ENCODE measurements around the gene PAPPA. TPM values are rescaled to one million over a fixed set of nuclear protein-coding genes. Genes with fewer than 3 reads are reported as not detected.

The PAPPA gene
- total and polyA plus RNA-seq, 9 of the 15 experiments (the other 6 are each of a cell fraction or from before 2014, with no cell fraction given): 0.06 to 0.18 (median 0.11) TPM

DNA sequence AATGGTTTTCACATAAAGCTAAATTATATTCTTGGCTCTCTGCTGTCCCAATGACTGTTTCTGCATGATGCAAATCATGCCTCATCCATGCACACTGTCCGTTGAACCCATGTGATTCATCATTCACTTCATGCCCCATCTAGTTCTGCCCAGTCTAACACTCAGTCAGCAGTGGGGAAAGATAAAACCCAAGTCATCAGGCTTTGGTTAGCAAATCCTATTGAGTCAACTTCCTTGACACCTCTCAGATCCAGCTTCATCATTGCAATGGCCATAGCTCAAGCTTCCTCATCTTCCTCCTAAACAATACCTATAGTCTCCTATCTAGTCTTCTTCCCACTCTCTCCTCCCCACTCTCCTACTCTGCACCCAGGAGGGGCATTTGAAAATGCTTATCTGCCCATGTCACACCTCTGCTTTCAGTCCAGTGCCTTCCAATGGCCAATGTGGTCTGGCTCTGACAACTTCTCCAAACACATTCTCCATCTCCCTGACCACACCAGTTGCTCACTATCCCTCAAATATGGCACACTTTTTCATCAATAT lies 267.5 kb downstream of the PAPPA start (continued):
- TF ChIP-seq, protein P1, sequence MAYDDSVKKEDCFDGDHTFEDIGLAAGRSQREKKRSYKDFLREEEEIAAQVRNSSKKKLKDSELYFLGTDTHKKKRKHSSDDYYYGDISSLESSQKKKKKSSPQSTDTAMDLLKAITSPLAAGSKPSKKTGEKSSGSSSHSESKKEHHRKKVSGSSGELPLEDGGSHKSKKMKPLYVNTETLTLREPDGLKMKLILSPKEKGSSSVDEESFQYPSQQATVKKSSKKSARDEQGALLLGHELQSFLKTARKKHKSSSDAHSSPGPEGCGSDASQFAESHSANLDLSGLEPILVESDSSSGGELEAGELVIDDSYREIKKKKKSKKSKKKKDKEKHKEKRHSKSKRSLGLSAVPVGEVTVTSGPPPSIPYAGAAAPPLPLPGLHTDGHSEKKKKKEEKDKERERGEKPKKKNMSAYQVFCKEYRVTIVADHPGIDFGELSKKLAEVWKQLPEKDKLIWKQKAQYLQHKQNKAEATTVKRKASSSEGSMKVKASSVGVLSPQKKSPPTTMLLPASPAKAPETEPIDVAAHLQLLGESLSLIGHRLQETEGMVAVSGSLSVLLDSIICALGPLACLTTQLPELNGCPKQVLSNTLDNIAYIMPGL (CRISPR knock-in tag; IDR thresholded peaks at IDR 0.05): no peak
- TF ChIP-seq, protein P2, sequence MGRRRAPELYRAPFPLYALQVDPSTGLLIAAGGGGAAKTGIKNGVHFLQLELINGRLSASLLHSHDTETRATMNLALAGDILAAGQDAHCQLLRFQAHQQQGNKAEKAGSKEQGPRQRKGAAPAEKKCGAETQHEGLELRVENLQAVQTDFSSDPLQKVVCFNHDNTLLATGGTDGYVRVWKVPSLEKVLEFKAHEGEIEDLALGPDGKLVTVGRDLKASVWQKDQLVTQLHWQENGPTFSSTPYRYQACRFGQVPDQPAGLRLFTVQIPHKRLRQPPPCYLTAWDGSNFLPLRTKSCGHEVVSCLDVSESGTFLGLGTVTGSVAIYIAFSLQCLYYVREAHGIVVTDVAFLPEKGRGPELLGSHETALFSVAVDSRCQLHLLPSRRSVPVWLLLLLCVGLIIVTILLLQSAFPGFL (CRISPR knock-in tag; IDR thresholded peaks at IDR 0.05): no peak
- TF ChIP-seq, protein P3, sequence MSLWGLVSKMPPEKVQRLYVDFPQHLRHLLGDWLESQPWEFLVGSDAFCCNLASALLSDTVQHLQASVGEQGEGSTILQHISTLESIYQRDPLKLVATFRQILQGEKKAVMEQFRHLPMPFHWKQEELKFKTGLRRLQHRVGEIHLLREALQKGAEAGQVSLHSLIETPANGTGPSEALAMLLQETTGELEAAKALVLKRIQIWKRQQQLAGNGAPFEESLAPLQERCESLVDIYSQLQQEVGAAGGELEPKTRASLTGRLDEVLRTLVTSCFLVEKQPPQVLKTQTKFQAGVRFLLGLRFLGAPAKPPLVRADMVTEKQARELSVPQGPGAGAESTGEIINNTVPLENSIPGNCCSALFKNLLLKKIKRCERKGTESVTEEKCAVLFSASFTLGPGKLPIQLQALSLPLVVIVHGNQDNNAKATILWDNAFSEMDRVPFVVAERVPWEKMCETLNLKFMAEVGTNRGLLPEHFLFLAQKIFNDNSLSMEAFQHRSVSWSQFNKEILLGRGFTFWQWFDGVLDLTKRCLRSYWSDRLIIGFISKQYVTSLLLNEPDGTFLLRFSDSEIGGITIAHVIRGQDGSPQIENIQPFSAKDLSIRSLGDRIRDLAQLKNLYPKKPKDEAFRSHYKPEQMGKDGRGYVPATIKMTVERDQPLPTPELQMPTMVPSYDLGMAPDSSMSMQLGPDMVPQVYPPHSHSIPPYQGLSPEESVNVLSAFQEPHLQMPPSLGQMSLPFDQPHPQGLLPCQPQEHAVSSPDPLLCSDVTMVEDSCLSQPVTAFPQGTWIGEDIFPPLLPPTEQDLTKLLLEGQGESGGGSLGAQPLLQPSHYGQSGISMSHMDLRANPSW (CRISPR knock-in tag; IDR thresholded peaks at IDR 0.05): no peak
- TF ChIP-seq ZNF77 (CRISPR knock-in tag; IDR thresholded peaks at IDR 0.05) (no peak), CHD2 (IDR thresholded peaks at IDR 0.05; ENCODE audit: low read depth, low read length) (no peak), ASH1L (IDR thresholded peaks at IDR 0.05; ENCODE audit: borderline replicate concordance, low read depth, partially characterized antibody) (no peak), GTF2A2 (tag; IDR thresholded peaks at IDR 0.05) (no peak), TSC22D4 (tag; IDR thresholded peaks at IDR 0.05) (no peak), KDM1A (IDR thresholded peaks at IDR 0.05) (0 out of 4 replicates have a peak, but pooled peaks of 1 of the 2 experiments have one; percentile 14), FOSL1 (tag; conservative IDR thresholded peaks at IDR 0.05) (peak; percentile 81), HNRNPH1 (optimal IDR thresholded peaks at IDR 0.05; ENCODE audit: low read depth, low read length) (no peak), PHF21A (IDR thresholded peaks at IDR 0.05; ENCODE audit: borderline replicate concordance, low read depth) (no peak), ZNF197 (CRISPR knock-in tag; IDR thresholded peaks at IDR 0.05; ENCODE audit: low read depth) (peak; percentile 60; the same call in 1 of the 2 replicates), ZNF589 (CRISPR knock-in tag; IDR thresholded peaks at IDR 0.05; ENCODE audit: low read depth) (peak; percentile 85; the same call in 1 of the 2 replicates)
- TF ChIP-seq, protein P4, sequence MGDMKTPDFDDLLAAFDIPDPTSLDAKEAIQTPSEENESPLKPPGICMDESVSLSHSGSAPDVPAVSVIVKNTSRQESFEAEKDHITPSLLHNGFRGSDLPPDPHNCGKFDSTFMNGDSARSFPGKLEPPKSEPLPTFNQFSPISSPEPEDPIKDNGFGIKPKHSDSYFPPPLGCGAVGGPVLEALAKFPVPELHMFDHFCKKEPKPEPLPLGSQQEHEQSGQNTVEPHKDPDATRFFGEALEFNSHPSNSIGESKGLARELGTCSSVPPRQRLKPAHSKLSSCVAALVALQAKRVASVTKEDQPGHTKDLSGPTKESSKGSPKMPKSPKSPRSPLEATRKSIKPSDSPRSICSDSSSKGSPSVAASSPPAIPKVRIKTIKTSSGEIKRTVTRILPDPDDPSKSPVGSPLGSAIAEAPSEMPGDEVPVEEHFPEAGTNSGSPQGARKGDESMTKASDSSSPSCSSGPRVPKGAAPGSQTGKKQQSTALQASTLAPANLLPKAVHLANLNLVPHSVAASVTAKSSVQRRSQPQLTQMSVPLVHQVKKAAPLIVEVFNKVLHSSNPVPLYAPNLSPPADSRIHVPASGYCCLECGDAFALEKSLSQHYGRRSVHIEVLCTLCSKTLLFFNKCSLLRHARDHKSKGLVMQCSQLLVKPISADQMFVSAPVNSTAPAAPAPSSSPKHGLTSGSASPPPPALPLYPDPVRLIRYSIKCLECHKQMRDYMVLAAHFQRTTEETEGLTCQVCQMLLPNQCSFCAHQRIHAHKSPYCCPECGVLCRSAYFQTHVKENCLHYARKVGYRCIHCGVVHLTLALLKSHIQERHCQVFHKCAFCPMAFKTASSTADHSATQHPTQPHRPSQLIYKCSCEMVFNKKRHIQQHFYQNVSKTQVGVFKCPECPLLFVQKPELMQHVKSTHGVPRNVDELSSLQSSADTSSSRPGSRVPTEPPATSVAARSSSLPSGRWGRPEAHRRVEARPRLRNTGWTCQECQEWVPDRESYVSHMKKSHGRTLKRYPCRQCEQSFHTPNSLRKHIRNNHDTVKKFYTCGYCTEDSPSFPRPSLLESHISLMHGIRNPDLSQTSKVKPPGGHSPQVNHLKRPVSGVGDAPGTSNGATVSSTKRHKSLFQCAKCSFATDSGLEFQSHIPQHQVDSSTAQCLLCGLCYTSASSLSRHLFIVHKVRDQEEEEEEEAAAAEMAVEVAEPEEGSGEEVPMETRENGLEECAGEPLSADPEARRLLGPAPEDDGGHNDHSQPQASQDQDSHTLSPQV (IDR thresholded peaks at IDR 0.05): peak; percentile 80; the same call in 1 of the 2 replicates
- TF ChIP-seq, protein P5, sequence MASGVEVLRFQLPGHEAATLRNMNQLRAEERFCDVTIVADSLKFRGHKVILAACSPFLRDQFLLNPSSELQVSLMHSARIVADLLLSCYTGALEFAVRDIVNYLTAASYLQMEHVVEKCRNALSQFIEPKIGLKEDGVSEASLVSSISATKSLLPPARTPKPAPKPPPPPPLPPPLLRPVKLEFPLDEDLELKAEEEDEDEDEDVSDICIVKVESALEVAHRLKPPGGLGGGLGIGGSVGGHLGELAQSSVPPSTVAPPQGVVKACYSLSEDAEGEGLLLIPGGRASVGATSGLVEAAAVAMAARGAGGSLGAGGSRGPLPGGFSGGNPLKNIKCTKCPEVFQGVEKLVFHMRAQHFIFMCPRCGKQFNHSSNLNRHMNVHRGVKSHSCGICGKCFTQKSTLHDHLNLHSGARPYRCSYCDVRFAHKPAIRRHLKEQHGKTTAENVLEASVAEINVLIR (CRISPR knock-in tag; IDR thresholded peaks at IDR 0.05): peak; percentile 11; the same call in 1 of the 2 replicates
